Gastroesophageal sphincter (tissue), 4 donors: ENCODE results near the gene ADPRH. TPM values are rescaled to one million over a fixed set of nuclear protein-coding genes. Genes with fewer than 3 reads are reported as not detected.

Experiments used
- ATAC-seq: fragments of 150-250 bp; one replicate; pipeline ENCODE4 v1.9.1; 2016; ENCODE audit warnings: mild to moderate bottlenecking, moderate library complexity
- H3K27ac ChIP-seq, 4 donors: fragments of 200-600 bp; sonication (generic) in 3 of 4; 1 replicate in 3 of 4; 2 replicates in 1 of 4; pipeline ENCODE4 v1.5.1; 2016 to 2019
- H3K27me3 ChIP-seq: fragments of 200-600 bp; sonication (generic); one replicate; pipeline ENCODE4 v1.5.1; 2019
- H3K36me3 ChIP-seq, 2 donors: fragments of 200-600 bp; sonication (generic); one replicate each; pipeline ENCODE4 v1.5.1; 2019; ENCODE audit warnings: control low read depth in 1 of 2
- H3K4me1 ChIP-seq, 3 donors: fragments of 200-600 bp; sonication (generic); 1 replicate in 2 of 3; 2 replicates in 1 of 3; pipeline ENCODE4 v1.5.1; 2016 to 2019; ENCODE audit warnings: control low read depth in 2 of 3
- H3K4me3 ChIP-seq, 2 donors: fragments of 200-600 bp; sonication (generic); one replicate each; pipeline ENCODE4 v1.5.1; 2019; ENCODE audit warnings: mild to moderate bottlenecking in 1 of 2, moderate library complexity in 1 of 2
- H3K9me3 ChIP-seq, 3 donors: fragments of 200-600 bp; sonication (generic); one replicate each; pipeline ENCODE4 v1.5.1; 2017 to 2019; ENCODE audit warnings: control low read depth in 2 of 3
- CTCF ChIP-seq, 4 experiments: fragments of 200-600 bp in 2 of 4; fragments of 450-650 bp in 2 of 4; sonication (generic) in 1 of 4; IDR thresholded peaks; one replicate each; pipeline ENCODE4 v1.5.1; 2017 to 2019; ENCODE audit warnings: antibody characterized with exemption in 4 of 4, mild to moderate bottlenecking in 2 of 4, moderate library complexity in 2 of 4
- EP300 ChIP-seq: sonication (generic); formaldehyde crosslinking; IDR thresholded peaks from one replicate; pipeline ENCODE4 v1.6.1; 2017; ENCODE audit warnings: antibody characterized with exemption, mild to moderate bottlenecking
- POLR2A ChIP-seq, 2 donors: fragments of 450-650 bp; IDR thresholded peaks; one replicate each; pipeline ENCODE4 v1.6.1; 2017; ENCODE audit warnings: antibody characterized with exemption in 2 of 2, mild to moderate bottlenecking in 2 of 2, moderate library complexity in 1 of 2
- POLR2AphosphoS5 ChIP-seq: sonication (generic); formaldehyde crosslinking; IDR thresholded peaks from one replicate; pipeline ENCODE4 v1.6.1; 2017; ENCODE audit warnings: antibody characterized with exemption
- WGBS, 2 donors: methylation state at CpG; one replicate each; pipeline ENCODE4 v1.1.5; 2018; ENCODE audit warnings: low coverage in 1 of 2; 5-methylcytosine and 5-hydroxymethylcytosine counted together
- total RNA-seq, 4 donors: library from RNA; depleted of rRNA; stranded (reverse); fragments of >200 nt; gene quantifications; one replicate each; pipeline ENCODE4 v1.1.0, GENCODE V29; 2016

ADPRH gene
- total RNA-seq, 4 donors from 2014 or later = 10.2 to 23.1 (median 15.0) TPM

DNA sequence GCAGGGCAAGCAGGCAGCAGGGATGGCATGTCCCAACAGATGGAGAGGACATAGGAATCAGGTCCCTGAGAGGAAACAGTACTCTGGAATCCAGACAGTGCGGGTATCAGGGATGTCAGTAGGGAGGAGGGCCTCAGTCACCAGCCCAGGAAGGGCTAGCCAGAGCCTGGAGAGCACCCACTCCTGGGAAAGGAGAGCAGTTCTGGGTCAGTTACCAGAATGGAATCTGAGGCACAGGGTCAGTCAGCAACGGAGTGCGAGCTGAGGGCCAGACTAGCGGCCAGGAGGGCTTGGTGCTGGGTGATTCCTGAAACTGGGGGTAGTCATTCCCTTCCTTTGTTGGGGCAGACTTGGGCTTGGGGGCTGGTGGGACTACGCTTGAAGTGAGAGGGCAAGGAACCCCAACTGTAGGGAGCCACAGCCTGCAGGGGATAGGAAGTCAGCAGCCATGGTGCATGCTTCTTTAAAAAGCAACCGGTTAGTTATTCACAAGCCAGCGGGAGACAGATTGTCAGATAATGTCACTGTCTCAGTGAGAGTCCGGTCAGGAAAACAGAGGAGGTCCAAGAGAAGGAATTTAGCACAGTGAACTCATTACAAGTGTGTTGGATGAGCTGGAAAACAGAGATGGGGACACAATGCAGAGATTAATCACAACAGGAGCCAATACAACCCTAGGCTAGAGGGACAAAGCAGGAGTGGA is 46.3 kb downstream of the ADPRH start:
- H3K4me3 ChIP-seq = no peak overlapping the region
- ATAC-seq = no peak
- 65 to 70% methylated on average over 4 to 8 of the region's 8 CpGs for WGBS, 2 donors
- H3K27ac ChIP-seq = no peak overlapping the region
- H3K27me3 ChIP-seq = no peaks in the 10 kb centered on the region
- no peak for TF ChIP-seq CTCF (IDR thresholded peaks at IDR 0.05)
- no peak for TF ChIP-seq EP300
- no peaks in the 10 kb centered on the region for H3K9me3 ChIP-seq
- no peaks in the 10 kb centered on the region for H3K36me3 ChIP-seq
- H3K4me1 ChIP-seq = peaks cover 0 to 19% (median 11%) of the 10 kb centered on the region in 3 donors

DNA sequence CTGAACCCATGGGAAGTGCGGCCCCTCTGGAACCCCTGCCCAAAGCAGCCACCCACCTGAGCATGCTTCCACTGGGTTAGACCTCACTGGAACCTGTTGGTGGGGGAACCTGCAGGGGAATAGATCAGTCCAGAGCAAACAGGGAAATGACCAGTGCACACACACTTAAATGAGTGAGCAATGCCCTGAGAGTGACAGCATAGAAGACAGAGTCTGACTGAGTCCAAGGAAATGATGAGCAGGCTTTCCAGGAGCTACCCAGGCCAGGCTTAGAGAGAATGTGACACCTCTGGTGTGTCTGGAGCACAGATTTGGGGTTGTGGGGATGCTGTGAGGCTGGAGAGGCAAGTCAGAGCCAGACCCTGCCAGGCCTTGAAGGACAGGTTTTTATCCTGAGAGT is 46.9 kb downstream of the ADPRH start:
- Histone ChIP-seq H3K4me3 (no peak overlapping the region), H3K4me1 (peaks cover 0 to 25% (median 11%) of the 10 kb centered on the region in 3 donors), H3K27me3 (no peaks in the 10 kb centered on the region), H3K27ac (no peak overlapping the region), H3K9me3 (no peaks in the 10 kb centered on the region), H3K36me3 (no peaks in the 10 kb centered on the region)
- ATAC-seq = no peak
- TF ChIP-seq EP300 = no peak
- TF ChIP-seq CTCF (IDR thresholded peaks at IDR 0.05) = no peak
- TF ChIP-seq POLR2A (IDR thresholded peaks at IDR 0.05) = no peak
- TF ChIP-seq POLR2AphosphoS5 = no peak
- 86 to 100% methylated on average over 1 of the region's 1 CpG for WGBS, 2 donors

DNA sequence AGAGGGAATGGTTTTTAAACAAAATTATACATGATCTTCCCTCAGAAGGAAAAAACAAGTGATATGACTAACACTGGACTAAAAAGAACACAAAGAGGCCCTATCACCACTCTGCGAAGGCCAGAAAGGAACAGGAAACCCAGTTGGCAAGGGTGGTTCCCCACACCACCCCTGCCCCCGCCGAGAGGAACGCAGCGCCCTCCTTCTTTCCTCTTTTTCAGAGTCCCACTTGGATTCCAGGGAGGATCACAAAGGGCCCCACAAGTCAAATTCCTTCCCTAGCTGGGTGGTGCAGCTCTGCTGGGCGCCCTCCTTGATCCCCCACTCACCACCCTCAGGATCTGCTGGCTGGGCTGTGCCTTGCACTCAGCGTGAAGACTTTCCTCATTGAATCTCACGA is 48.2 kb downstream of the ADPRH start:
- Histone ChIP-seq H3K4me1 (peaks cover 0 to 28% (median 11%) of the 10 kb centered on the region in 3 donors), H3K4me3 (no peak overlapping the region), H3K27ac (peak overlapping the region in 3 of 4 donors; percentile 22 to 66 (median 43)), H3K27me3 (no peaks in the 10 kb centered on the region), H3K36me3 (no peaks in the 10 kb centered on the region), H3K9me3 (no peaks in the 10 kb centered on the region)
- WGBS, 2 donors = 40 to 63% methylated on average over 3 to 7 of the region's 8 CpGs
- no peak for ATAC-seq
- TF ChIP-seq EP300 = no peak
- no peak for TF ChIP-seq POLR2AphosphoS5
- TF ChIP-seq POLR2A (IDR thresholded peaks at IDR 0.05) = no peak
- no peak for TF ChIP-seq CTCF (IDR thresholded peaks at IDR 0.05)

- no peaks in the 10 kb centered on the region for H3K9me3 ChIP-seq
- peak overlapping the region in 3 of 4 donors; percentile 22 to 66 (median 33) for H3K27ac ChIP-seq
- 83 to 100% methylated on average over 1 to 2 of the region's 4 CpGs for WGBS, 2 donors
- TF ChIP-seq EP300 = no peak
- TF ChIP-seq POLR2AphosphoS5 = no peak
- no peak for TF ChIP-seq POLR2A (IDR thresholded peaks at IDR 0.05)
- no peak for TF ChIP-seq CTCF (IDR thresholded peaks at IDR 0.05)
- no peak overlapping the region for H3K4me3 ChIP-seq
- no peaks in the 10 kb centered on the region for H3K27me3 ChIP-seq
- ATAC-seq = no peak
- H3K36me3 ChIP-seq = no peaks in the 10 kb centered on the region
- H3K4me1 ChIP-seq = peaks cover 0 to 28% (median 11%) of the 10 kb centered on the region in 3 donors
Measured at GRCh38 chr3:119628390-119628789, 49.1 kb downstream of the ADPRH start.

GRCh38 chr3:119628816-119629445 is 49.6 kb downstream of the ADPRH start:
- no peaks in the 10 kb centered on the region for H3K9me3 ChIP-seq
- no peaks in the 10 kb centered on the region for H3K36me3 ChIP-seq
- peak overlapping the region in 3 of 4 donors; percentile 22 to 66 (median 33) for H3K27ac ChIP-seq
- TF ChIP-seq CTCF (IDR thresholded peaks at IDR 0.05) (no peak), POLR2AphosphoS5 (no peak), EP300 (no peak), POLR2A (IDR thresholded peaks at IDR 0.05) (no peak)
- WGBS, 2 donors = 50 to 63% methylated on average over 1 of the region's 1 CpG
- ATAC-seq = peak; percentile 46
- no peaks in the 10 kb centered on the region for H3K27me3 ChIP-seq
- no peak overlapping the region for H3K4me3 ChIP-seq
- H3K4me1 ChIP-seq = peaks cover 0 to 28% (median 11%) of the 10 kb centered on the region in 3 donors
